DND-41 (cell line): ENCODE data around the gene POLA1.

Experiments used
- EZH2 ChIP-seq: IDR thresholded peaks from 3 replicates; pipeline ENCODE4 v1.6.1; 2012; ENCODE audit warnings: borderline replicate concordance, low read depth, mild to moderate bottlenecking, moderate library complexity, low read length, inconsistent platforms; ENCODE audit not compliant: severe bottlenecking
- TF ChIP-seq, protein P1 (sequence below): IDR thresholded peaks from 2 replicates; pipeline ENCODE4 v1.5.1; 2012; ENCODE audit warnings: borderline replicate concordance, low read length, moderate library complexity, mild to moderate bottlenecking; ENCODE audit not compliant: poor library complexity, severe bottlenecking; ENCODE audit errors: extremely low read depth

- TF ChIP-seq, protein P1, sequence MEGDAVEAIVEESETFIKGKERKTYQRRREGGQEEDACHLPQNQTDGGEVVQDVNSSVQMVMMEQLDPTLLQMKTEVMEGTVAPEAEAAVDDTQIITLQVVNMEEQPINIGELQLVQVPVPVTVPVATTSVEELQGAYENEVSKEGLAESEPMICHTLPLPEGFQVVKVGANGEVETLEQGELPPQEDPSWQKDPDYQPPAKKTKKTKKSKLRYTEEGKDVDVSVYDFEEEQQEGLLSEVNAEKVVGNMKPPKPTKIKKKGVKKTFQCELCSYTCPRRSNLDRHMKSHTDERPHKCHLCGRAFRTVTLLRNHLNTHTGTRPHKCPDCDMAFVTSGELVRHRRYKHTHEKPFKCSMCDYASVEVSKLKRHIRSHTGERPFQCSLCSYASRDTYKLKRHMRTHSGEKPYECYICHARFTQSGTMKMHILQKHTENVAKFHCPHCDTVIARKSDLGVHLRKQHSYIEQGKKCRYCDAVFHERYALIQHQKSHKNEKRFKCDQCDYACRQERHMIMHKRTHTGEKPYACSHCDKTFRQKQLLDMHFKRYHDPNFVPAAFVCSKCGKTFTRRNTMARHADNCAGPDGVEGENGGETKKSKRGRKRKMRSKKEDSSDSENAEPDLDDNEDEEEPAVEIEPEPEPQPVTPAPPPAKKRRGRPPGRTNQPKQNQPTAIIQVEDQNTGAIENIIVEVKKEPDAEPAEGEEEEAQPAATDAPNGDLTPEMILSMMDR = no peak
- TF ChIP-seq EZH2 = no peak
These were observed 251.3 kb downstream of the POLA1 start for GRCh38 chrX:24945009-24945408.
